HPDE6-E6E7 (cell line): Measurements from ENCODE around the gene IQCC.

ENCODE experiments used
- DNase-seq: peaks from one replicate; pipeline ENCODE4 v3.0.0; 2011; ENCODE audit warnings: missing footprints; ENCODE audit errors: extremely low spot score

IQCC gene

GRCh38 chr1:32195972-32196823 lies 9.3 kb upstream of the IQCC start:
- DNase-seq: no peak

DNA sequence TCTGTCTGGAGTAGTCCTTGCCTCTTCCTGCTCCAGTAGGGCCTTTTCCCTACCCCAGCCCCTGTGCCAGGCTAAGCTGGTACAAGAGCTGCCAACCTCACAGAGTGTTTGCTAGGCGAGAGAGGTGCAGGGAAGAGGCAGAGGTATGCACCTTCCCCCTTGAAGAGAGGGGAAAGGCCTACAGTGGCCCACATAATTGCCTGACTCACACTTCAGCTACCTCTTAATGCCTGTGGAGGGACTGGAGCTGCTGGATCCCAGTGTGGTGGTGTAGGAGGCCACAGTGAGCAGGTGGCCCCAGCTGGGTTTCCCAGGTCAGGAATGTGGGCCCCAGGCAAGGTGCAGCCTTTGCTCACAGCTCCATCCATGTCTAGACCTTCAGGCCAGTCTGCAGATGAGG lies 8.4 kb upstream of the IQCC start:
- no peak for DNase-seq

GRCh38 chr1:32197837-32198236 lies 7.6 kb upstream of the IQCC start:
- DNase-seq: no peak

- DNase-seq: no peak
These were observed 7.0 kb upstream of the IQCC start for GRCh38 chr1:32198237-32199042.

DNA sequence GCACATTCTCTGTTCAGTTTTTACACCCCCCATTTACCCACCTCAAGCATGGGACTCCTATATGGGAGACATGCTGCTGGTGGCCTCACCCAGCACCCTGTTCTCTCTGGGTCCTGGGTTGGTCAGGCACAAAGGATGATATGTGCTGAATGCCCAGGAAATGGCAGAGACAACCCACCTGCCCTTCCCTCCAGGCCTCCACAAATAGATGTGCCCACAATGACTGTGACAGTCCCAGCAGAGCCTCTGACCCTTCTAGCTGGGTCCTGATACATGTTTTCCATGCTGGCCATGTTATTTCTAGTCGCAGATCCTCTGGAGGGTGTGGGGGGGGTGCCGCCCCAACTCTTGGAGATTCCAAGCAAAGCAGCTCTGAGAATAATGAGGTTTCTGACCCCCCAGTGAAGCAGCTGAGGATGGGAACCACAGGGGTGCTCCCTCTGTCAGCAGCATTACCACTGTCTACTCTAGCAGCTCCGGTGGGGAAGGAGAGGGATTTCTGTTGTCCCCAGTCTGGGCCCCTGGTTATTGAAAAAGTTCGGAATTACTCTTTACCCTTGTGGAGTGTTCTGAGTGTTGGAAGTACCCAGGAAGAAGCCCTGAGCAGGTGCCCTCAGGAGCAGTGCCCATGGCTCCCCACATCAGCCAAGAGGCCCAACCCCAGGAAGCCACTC lies 6.3 kb upstream of the IQCC start:
- no peak for DNase-seq

DNA sequence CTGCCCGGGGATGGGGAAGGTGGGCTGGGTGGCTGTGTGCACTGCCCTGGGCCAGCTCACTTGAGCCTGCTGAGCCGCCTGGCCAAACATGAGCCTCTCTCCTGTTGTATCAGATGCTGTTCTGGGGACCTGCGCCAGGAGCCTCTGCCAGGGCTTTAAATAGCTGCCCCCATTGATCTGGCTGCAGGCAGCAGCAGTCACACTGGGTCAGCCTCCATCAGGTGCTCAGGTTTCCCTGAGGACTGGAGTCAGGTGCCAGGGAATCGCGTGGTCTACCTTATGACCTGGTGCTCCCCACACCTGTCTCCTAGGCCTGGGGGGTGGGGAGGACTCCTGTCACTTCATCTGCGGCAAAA lies 5.8 kb upstream of the IQCC start:
- no peak for DNase-seq

DNA sequence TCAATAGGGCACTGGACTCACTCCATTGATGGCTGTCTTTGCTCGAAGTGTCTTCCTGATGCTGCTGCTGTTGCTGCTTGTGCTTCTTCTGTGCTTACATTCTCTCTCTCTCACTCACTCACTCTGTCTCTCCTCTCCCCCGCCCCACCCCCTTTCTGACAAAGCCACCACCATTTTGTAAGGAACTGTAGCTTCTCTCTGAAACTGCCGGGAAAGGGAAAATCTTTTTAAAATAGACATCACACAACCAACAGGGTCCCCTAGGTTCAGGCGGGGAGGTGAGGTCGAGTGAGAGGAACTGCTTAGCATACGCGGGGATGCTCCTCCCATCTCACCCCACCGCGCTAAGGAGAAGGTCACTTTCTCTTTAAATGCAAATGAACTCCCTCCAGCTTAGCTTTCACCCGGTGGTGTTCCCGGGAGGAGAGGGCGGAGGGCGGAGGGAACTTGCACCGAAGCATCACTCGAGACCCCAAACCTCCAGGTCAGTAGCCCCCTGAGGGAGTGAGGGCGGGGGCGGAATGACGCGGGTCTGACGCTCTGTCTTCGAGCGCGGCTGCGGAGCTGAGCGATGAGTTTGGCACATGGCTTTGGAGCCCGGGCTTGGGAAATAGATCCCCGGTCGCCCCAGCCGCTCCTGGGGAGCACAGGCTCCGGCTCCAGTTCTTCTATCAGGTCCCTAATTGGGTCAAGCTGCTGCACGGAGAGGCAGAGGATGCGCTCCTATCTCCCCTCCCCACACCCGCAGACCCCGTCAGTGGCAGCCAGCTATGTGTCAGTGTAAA lies 5.1 kb upstream of the IQCC start, which contains the start of gene CCDC28B:
Gene CCDC28B (plus strand): TSS at position 370 of the 785 bp plus-strand sequence. CDS start 1,341 bp downstream, outside the sequence.
- DNase-seq: peak; percentile 58

GRCh38 chr1:32201011-32201855 lies 4.2 kb upstream of the IQCC start:
- DNase-seq: peak; percentile 37

DNA sequence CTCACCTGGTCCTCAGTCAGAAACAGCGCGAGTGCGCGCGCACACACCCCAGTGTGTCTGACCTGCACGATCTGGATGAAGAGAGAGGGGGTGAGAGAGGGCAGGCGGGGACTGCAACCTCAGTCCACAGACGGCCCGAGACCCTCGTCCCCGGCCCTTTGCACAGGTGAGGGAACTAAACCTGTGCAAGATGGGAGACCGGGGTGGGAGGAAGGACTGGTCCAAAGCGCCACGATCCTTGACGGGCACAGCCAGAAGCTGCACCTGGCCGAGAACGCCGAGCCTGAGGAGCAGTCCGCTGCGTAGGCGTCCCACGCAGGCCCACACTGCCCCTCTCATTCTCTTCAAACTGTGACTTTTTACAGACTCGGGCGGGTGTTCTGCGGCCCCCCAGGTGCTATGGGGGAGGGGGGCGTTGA lies 519 bp upstream of the IQCC start:
- DNase-seq: no peak

GRCh38 chr1:32208469-32208868 lies 3.0 kb downstream of the IQCC start:
- DNase-seq: no peak

DNA sequence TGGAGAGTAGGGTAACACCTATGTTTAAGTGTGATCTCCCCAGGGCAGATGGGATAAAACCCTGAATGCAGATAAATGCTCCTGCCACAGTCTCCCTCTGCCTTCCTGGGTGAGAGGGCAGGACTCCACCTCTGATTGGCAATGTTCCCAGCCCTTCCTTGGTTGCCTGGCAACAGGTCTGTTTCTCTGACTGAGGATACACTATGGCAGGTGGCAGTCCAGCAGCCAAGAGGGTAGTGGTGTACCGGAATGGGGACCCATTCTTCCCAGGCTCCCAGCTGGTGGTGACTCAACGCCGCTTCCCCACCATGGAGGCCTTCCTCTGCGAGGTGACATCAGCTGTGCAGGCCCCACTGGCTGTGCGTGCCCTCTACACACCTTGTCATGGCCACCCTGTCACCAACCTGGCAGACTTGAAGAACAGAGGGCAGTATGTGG lies 3.4 kb downstream of the IQCC start, which contains the start of gene DCDC2B:
Gene DCDC2B (plus strand): TSS at position 199 of the 438 bp plus-strand sequence. CDS start 5 bp downstream, at position 204.
- peak; percentile 50 for DNase-seq

DNA sequence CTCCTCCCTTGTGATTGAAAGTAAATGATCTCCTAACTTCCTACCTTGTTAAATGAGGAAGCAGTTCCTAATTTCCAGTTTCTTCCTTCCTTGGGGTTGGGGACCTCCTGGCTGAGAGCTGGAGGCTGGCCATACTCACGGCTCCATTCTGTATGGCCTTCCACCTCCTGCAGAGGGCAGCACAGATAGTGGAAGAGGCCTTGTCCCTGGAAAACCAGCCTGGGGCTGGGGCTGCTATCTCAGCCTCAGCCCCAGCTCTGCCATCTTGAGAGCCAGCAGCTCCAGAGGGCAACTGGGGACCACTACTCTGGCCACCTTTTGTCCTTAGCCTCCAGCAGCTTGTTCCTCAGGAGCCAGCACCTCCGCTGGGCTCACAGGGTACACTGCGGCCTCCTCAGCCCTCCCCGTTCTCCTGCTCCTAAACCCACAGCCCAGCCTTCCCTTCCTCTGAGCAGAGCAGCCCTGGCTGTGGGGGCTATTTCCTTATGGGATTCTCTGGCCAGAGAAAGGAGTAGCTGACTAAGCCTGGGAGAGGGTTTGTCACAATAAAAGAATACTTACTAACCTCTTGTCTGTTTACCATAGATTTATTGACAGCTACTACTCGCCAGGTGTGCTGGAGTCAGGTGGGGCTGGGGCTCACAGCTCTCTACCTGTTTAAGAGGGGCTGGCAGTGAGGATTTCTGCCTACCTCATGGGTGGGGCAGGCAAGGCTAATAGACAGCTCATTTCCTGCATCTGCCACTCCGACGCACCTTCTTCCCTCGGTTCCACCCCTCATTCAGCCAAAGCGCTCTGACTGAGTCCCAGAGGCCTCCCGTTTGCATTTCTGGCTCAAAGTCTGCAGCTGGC lies 10.4 kb downstream of the IQCC start:
- DNase-seq: peak; percentile 81

DNA sequence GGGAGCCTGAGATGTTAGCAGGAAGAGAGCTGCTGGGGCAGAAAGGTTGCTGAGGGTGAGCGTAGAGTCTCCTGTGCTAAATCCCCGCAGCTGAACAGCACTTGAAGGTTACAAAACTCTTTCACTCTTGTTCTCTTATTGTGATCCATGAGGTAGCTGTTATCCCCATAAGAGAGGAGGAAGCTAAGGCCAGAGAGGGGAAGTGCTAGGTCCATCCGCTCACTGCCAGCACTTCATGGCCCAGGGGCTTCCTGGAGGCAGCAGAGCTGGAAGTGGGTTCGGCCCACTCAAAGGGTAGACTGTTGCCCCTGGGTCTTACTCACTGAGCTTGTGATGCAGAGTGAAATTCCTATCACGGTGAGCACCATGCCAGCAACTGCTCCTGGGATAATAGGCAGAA lies 11.1 kb downstream of the IQCC start:
- no peak for DNase-seq

GRCh38 chr1:32219022-32219421 lies 13.6 kb downstream of the IQCC start:
- no peak for DNase-seq

GRCh38 chr1:32220746-32221580 lies 15.5 kb downstream of the IQCC start:
- DNase-seq: no peak

DNA sequence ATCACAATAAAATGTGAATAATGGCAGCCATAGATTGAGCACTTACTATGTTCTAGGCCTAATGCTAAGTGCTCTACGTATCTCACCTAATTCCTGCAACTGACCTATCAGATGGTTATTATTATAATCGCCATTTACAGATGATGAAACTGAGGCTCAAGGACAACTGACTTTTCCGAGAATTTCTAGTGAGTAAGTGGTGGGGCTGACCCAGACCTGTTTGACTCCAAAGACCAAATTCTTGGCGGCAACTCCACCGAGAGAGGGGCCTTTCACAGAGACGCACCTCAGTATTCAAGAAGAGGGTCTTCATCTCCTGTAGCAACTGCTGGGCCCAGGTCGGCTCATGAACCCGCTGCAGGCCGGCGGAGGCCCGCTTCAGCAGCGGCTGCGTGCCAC lies 16.1 kb downstream of the IQCC start:
- no peak for DNase-seq

- peak; percentile 87 for DNase-seq
These were observed 16.7 kb downstream of the IQCC start, which contains the start of the genes EIF3I and TMEM234 for GRCh38 chr1:32221980-32222755. EIF3I (plus strand) TSS chr1:32222407; CDS start chr1:32222442, 35 bp downstream. TMEM234 (minus strand) TSS chr1:32222353; CDS start chr1:32222322, 31 bp downstream.
